ENCODE measurements around the gene POU2AF1.
"Not testable (repeated sequence)": the region's sequence is repeated elsewhere in the genome, so short reads cannot be mapped to it uniquely, and the experiment has no call there.

Gene POU2AF1

GRCh38 chr11:111408789-111409727 is 30.0 kb upstream of the POU2AF1 start:
- DNase-seq, result no peak

DNA sequence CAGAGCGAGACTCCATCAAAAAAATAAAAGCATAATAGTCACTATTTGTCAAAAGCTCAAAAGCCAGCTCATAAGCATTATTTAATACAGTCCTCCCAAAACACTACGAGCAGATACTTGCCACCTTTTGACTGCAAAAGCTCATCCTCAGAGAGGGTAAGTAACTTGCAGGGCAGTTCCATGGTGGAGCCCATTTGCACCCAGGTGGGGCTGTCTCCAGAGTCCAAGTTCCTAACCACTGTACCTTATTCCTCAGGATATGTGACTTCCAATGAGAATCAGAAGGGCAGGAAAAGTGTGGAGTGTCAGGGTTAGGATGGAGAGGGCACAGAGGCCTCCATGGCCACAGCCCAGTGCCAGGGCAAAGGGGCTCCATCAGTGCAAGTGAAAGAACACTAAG is 28.6 kb upstream of the POU2AF1 start:
- DNase-seq, result no peak

- no peak for DNase-seq
These were observed 27.5 kb upstream of the POU2AF1 start for GRCh38 chr11:111406589-111406988.

DNA sequence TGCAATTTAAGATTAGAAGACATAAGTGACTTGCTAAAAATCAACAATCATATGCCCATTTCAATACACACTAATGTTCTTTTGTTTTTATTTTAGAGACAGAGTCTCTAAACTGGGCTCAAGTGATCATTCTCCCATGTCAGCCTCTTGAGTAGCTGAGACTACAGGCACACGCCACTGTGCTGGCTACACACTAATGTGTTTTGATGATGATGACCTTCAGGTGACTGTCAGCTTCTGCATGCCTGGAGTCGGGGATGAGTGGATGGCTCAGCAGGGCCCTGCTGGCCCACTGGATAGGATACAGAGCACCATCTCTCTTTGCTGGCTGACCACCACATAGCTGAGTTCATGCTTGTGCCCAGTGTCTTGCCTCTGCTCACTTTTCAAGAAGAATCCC is 27.0 kb upstream of the POU2AF1 start:
- no peak for DNase-seq

GRCh38 chr11:111405551-111405950 is 26.5 kb upstream of the POU2AF1 start:
- DNase-seq, result no peak

DNA sequence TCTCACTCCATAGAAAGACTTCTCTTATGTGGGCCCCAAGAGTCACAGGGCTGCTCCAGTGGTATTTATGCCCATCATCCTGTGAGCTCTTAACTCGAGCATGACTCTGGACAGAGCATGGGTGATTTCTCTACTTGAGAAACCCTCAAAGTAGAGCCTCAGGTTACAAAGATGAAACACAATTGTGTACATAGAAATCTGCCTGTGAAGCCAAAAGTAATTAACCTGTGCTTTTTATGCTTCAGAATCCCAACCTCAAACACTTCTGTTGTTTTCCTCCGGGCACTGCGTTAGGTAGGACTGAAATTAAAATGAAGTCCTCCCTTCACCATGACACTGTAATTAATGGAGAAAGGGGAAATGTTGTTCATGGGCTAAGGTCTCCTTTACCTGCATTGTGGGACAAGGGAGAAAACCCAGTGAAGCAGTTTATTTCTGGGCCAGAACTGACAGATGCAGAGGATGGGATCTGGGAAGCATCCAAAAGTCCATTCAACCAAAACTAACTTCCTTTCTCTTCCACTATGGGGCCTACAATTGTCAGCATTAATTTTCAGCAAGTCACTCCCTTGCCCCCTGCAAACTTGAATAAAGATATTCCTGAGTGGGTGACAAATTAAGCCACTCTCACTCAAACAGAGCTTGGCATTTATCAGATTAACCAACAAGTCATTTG is 24.1 kb upstream of the POU2AF1 start:
- DNase-seq, result no peak

DNA sequence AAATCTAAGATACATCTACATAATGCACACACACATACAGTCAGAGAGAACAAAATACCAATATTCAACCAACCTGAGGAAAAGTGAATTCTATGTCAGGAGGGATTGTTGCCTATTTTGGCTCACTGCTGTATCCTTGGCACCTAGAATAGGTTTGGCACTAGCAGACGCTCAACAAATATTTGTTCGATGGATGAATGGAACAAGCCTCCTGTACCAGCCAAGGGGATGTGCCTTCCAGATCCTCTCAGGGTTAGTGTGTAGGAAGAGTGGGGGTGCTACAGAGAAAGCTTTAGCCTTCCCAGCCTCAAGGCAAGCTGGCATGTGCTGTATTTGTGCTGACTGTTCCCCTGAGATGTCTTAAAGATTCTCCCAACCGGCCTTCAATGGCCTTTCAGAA is 23.3 kb upstream of the POU2AF1 start:
- DNase-seq, result no peak

DNA sequence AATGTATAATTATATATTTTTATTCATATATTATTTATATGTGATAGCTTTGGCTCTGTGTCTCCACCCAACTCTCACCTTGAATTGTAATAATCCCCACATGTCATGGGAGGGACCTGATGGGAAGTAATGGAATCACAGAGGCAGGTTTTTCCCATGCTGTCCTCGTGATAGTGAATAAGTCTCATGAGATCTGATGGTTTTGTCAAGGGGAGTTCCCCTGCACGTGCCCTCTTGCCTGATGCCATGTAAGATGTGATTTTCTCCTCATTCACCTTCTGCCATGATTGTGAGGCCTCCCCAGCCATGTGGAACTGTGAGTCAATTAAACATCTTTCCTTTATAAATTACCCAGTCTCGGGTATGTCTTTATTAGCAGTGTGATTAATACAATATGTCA is 22.9 kb upstream of the POU2AF1 start:
- DNase-seq, result not testable (repeated sequence)

- DNase-seq, result no peak
These were observed 21.5 kb upstream of the POU2AF1 start for GRCh38 chr11:111400595-111400994.

DNA sequence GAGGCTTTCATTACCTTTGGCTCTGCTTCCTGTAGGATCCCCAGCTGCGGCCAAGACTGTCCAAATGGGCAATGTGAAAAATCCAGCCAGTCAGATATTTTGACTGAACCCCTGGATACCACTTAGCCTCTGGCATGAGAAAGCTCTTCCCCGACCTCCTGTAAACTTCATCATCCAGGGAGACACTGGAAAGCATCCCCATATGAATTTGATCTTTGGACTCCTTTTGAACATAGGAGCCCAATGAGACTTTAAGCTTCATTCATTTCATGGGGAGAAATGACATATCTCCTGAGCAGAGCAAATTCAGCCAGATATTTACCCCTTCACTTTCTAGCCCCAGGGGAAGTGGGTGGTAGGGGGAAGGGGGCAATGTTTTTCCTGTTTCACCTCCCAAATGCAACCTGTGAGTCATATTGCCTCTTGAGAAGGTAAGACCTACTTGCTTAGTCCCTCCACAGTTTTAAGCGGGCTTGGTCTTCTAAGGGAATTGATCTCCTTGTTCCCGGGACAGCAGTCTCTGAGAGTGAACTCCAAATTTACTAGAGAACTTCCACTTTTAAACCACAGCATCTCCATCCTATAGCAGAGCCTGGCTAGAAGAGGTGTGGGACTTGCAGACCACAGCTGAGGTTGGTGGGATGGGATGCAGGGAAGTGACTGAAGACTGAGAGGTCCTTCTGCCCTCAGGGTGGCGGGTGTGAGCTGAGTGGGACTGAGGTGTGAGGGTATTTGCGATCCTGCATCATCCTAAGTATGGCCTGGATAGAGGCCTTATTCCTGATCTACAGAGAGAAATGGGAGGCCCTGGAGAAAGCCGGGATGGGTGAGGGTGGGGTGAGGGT is 20.3 kb upstream of the POU2AF1 start:
- no peak for DNase-seq

DNA sequence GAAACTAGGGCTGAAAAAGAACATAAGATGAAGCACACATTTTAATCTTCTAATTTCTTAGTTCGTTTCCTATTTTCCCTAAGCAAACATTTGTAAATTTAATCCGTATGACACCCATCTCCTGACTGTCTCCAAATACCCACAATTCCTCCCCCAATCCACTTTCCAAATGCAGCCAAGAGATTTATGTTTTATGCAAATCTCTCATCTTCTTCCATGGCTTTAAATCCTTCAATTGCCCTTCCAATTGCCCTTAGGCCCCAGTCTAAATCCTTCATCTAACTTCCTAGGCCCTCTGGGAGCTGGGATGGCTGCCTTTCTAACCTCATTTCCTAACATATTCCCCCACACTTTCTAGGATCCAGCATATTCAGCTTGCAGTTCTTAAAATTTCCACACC is 18.0 kb upstream of the POU2AF1 start:
- no peak for DNase-seq

DNA sequence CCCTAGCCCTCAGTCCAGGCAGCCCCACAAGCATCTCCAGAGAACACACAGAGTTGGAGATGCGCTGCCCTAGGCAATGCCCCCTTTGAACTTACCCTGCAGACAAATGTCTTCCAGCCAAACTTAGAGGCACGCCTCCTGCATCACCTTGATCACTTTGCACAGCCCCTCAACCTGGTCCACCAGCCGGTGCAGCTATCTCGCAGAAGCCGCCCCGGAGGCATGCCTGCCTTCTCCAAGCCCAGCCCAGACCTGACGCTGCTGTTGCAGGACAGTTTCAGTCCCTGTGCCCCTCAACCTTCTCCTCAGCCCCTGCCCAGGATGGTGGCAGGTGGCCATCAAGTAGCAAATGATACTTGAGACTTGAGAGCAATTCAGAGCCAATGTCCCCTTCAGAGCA is 16.7 kb upstream of the POU2AF1 start:
- peak; percentile 28 for DNase-seq

DNA sequence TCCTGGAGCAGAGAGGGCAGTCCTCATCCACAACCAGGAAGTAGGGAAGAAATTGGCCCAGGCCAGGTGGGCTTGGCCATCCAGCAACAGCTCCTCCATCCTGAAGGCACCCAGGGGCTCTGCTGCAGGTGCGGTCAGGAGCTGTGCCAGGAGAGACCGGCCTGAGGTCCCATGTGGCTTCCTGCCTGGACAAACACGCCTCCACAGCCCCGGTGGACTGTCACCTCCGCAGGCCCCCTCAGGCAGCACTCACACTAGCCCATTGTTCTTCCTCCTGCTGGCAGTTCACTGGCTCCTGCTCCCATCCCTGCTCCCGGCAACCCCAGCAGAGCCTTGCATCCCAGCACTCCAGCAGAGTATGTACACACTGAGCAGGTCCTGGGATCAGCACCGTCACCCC is 16.0 kb upstream of the POU2AF1 start:
- DNase-seq, result no peak

GRCh38 chr11:111394147-111394546 is 15.1 kb upstream of the POU2AF1 start:
- not testable (repeated sequence) for DNase-seq

GRCh38 chr11:111393585-111393984 is 14.5 kb upstream of the POU2AF1 start:
- no peak for DNase-seq

GRCh38 chr11:111393096-111393495 is 14.0 kb upstream of the POU2AF1 start:
- no peak for DNase-seq

- DNase-seq, result no peak
These were observed 13.5 kb upstream of the POU2AF1 start for GRCh38 chr11:111392552-111392951.

- DNase-seq, result no peak
These were observed 12.5 kb upstream of the POU2AF1 start for GRCh38 chr11:111391328-111392124.

GRCh38 chr11:111388842-111389241 is 9.8 kb upstream of the POU2AF1 start:
- DNase-seq, result no peak

DNA sequence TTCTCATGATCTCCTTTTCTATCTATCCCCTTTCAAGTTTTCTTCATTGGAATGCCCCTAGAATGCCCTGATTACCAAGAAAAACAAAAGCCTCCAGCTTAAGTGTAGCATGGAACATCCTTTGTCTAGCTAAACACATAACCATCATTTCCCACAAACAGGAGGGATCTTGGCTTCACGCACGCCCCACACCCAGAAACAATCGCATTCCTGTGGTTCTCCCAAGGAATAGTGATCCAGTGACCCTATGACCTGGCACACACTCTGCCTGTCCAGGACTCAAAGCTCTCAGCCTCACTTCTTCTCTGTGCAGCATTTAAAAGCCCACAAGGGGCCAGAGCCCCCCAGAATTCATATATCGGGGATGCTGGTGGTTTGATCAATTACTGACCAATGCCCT is 9.3 kb upstream of the POU2AF1 start:
- no peak for DNase-seq

DNA sequence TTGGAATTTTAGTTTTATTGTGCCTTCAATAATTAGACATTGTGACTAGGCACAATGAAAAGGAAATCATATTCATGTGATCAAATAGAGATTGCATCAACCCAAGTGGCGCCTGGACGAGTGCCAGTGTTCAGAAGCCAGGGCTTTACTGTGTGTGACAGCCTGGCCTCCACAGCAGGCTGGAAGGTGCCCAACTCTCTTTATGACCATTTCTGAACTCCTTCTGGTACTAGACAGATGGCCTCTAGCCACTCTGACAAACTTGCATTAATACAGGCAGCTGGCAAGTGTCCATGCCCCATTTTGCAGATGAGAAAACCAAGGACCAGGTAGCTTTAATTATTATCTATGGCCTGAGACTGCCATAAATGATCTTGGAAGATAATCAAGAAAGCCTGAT is 8.3 kb upstream of the POU2AF1 start:
- DNase-seq, result peak; percentile 62

GRCh38 chr11:111386611-111387150 is 7.6 kb upstream of the POU2AF1 start:
- no peak for DNase-seq

Measured in NCI-H524 treated with DMSO at 0.1 percent for 48 hours (cell line).